Measurements from ENCODE around the gene BSG. TPM values are rescaled to one million over a fixed set of nuclear protein-coding genes. Genes with fewer than 3 reads are reported as not detected.
"Not testable (repeated sequence)": the region's sequence is repeated elsewhere in the genome, so short reads cannot be mapped to it uniquely, and the experiment has no call there.

The BSG gene
- total RNA-seq, 1 experiment from 2014 or later, result 546 TPM

DNA sequence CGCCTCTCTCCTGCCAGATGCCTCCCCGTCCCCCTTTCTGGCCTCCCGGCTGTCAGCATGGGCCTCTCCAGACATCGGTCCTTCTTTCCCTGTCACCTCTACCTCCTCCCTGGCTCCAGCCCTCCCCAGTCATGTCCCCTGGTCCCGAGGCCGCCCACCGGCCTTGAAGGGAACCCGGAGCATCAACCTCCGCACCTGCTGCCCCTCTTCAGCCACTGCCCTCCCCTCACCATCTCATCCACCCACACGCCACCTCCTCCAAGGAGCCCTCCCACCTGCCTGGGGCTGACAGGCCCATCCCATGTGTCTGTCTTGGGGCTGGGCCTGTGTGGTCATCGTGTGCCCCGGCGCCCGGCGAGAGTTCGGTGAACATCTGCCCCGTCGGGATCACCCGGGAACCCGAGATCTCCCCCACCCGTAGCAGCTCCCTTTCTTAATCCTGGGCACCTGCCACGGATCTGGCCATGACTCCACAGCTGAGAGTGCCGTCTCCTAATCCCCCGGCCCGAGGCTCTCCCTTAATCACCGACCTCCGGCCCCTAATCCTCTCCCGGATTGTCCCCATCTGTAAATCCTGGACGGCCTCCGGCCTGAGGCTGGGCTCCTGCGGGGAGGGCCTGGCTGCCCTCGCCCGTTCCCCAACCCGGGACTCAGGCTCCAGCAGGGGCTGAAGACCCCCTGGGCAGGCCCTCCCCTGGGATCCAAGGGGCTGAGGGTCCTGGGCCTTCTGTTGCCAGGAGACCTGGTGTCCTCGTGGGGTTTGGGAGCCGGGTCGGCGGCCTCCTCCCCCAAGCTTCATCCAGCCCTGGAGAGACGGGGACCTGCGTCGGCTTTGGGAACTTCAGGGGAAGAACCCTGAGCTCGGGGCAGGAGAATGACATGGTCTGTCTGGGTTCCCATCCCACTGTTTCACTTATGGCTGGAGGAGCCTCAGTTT lies 23.2 kb downstream of the BSG start:
- Histone ChIP-seq H3K4me1 (peaks cover 12% of the 10 kb centered on the region), H3K9me3 (replicated peaks) (no peaks in the 10 kb centered on the region), H3K4me3 (no peak overlapping the region), H3K36me3 (no peaks in the 10 kb centered on the region), H3K27me3 (peaks cover 11% of the 10 kb centered on the region; the same call in 1 of the 2 replicates), H3K27ac (no peak overlapping the region)
- DNase-seq, result peak; percentile 86 to 92

DNA sequence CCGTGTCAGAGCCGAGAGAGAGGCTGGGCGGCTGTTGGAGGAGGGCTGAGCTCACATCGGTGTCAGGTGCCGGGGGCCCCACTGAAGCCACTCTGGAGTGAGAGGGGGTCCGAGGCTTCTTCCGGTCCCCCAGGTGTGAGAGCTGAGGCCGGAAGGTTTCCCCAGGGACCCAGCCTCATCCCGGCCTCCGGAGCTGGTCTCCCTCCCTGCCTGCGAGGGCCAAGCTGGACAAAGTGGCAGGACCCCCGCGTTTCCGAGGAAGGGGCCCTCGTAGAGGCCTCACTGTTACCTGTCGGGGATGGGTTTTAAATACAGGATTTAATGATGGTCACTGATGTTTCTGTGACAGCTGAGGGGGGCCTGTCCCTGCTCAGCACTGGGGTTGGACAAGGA lies 23.9 kb downstream of the BSG start:
- H3K27me3 ChIP-seq, result peaks cover 11% of the 10 kb centered on the region; the same call in 1 of the 2 replicates
- peaks cover 12% of the 10 kb centered on the region for H3K4me1 ChIP-seq
- H3K4me3 ChIP-seq, result no peak overlapping the region
- H3K36me3 ChIP-seq, result no peaks in the 10 kb centered on the region
- H3K9me3 ChIP-seq (replicated peaks), result no peaks in the 10 kb centered on the region
- DNase-seq, result no peak
- H3K27ac ChIP-seq, result no peak overlapping the region

DNA sequence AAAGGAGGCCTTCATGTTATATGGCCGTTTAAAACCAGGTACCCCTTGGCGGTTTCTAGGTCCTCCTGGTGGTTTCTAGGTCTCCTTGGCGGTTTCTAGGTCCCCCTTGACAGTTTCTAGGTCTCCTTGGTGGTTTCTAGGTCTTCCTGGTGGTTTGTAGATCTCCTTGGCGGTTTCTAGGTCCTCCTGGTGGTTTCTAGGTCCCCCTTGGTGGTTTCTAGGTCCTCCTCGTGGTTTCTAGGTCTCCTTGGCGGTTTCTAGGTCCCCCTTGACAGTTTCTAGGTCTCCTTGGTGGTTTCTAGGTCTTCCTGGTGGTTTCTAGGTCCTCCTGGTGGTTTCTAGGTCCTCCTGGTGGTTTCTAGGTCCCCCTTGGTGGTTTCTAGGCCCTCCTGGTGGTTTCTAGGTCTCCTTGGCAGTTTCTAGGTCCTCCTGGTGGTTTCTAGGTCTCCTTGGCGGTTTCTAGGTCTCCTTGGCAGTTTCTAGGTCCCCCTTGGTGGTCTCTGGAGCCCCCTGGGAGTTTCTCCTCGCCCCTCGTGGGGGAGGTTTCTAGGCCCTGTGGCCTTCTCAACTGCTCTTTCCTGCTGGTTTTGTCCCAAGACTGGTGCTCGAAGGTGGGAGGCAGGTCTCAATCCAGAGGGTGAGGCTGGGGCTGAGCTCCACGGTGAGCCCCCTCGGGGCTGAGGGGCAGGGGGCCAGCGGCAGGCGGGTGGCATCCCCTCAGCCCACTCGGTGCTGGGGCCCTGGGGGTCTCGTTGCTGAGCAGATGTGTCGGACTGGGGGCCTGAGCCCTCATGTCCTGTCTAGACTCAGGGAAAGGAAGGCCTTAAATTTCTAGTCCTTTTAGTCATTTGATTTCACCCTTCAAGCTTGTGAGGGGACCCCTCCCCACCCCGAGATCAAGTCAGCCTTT lies 25.3 kb downstream of the BSG start:
- Histone ChIP-seq H3K4me3 (no peak overlapping the region), H3K4me1 (peaks cover 12% of the 10 kb centered on the region), H3K27ac (no peak overlapping the region), H3K9me3 (replicated peaks) (no peaks in the 10 kb centered on the region), H3K36me3 (no peaks in the 10 kb centered on the region), H3K27me3 (peaks cover 11% of the 10 kb centered on the region; the same call in 1 of the 2 replicates)
- DNase-seq, result no peak

DNA sequence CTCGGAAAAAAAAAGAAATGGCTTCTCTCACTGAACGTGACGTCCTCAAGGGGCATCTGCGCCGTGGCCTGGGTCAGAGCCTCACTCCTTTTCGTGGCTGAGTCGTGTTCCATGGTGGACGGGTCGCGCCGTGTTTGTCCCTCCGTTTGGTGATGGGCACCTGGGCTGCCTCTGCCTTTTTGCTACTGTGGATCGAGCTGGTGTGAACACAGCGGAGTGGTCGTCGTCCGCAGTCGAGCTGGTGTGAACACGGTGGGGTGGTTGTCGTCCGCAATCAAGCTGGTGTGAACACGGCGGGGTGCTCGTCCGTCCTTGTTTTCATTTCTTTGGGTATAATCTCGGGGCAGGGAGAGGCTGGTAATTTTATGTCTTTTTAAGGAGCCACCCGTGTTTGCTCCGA lies 28.9 kb downstream of the BSG start:
- Histone ChIP-seq H3K9me3 (replicated peaks) (no peaks in the 10 kb centered on the region), H3K4me3 (no peak overlapping the region), H3K4me1 (peaks cover 3% of the 10 kb centered on the region), H3K27ac (no peak overlapping the region), H3K27me3 (peaks cover 8% of the 10 kb centered on the region; the same call in 1 of the 2 replicates), H3K36me3 (no peaks in the 10 kb centered on the region)
- no peak for DNase-seq

DNA sequence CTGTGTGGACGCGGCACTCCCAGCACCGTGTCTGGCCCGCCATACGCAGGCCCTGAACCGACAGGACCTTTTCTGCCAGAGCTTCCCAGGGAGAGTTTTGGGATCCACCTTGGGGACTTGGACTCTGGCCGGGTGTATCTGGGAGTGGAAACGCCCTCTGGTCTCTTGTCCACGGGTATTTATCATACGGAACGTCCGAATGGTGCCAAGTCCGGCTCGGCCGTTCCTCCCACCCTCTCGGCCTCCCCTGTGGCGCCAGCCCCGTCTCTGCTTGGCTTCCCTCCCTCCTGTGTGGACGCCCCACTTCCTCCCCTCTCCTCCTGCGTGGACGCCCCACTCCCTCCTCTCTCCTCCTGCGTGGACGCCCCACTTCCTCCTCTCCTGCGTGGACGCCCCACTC lies 29.4 kb downstream of the BSG start:
- no peaks in the 10 kb centered on the region for H3K9me3 ChIP-seq (replicated peaks)
- no peaks in the 10 kb centered on the region; the same call in 1 of the 2 replicates for H3K4me1 ChIP-seq
- H3K27ac ChIP-seq, result no peak overlapping the region
- H3K4me3 ChIP-seq, result no peak overlapping the region
- H3K27me3 ChIP-seq, result peaks cover 4% of the 10 kb centered on the region; the same call in 1 of the 2 replicates
- DNase-seq, result no peak
- no peaks in the 10 kb centered on the region for H3K36me3 ChIP-seq

DNA sequence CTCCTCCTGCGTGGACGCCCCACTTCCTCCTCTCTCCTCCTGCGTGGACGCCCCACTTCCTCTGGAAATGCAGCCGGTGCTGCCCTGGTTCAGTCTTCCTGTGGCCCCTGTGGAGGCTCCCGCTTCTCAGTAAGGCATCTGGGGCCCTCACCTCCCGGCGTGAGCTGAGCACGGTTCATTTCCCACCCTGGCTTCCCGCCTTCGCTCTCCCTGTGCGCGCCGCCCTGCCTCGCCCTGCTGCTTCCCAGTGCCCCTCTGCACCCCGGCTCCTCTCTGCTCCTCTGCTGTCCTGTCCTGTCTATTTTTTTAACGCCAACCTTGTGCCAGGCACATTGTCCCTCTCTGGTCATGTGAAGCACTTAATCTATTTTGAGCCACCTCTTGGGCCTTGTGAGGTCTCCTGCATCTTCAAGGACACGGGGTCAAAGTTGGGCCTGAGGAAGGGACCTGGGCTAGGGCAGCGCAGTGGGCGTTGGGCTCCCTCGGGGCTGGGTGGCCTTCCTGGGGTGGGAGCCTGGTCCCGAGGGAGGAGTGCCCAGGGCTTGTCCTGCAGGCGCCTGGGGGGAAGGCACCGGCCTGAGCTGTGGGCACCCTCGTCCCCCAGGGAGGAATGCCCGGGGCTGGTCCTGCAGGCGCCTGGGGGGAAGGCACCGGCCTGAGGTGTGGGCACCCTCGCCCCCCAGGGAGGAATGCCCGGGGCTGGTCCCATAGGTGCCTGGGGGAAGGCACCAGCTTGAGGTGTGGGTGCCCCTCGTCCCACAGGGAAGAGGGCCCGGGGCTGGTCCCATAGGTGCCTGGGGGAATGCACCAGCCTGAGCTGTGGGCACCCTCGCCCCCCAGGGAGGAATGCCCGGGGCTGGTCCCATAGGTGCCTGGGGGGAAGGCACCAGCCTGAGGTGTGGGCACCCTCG lies 30.2 kb downstream of the BSG start:
- no peaks in the 10 kb centered on the region for H3K9me3 ChIP-seq (replicated peaks)
- no peaks in the 10 kb centered on the region for H3K27me3 ChIP-seq
- H3K36me3 ChIP-seq, result no peaks in the 10 kb centered on the region
- no peak overlapping the region for H3K27ac ChIP-seq
- H3K4me1 ChIP-seq, result no peaks in the 10 kb centered on the region
- DNase-seq, result no peak
- no peak overlapping the region for H3K4me3 ChIP-seq

DNA sequence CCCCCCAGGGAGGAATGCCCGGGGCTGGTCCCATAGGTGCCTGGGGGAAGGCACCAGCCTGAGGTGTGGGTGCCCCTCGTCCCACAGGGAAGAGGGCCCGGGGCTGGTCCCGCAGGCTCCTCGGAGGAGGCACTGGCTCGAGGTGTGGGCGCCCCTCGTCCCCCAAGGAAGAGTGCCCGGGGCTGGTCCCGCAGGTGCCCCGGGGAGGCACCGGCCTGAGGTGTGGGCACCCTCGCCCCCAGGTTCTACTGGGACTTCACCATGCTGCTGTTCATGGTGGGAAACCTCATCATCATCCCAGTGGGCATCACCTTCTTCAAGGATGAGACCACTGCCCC lies 30.9 kb downstream of the BSG start:
- H3K27ac ChIP-seq; H3K4me3 ChIP-seq; H3K36me3 ChIP-seq; H3K9me3 ChIP-seq (replicated peaks); DNase-seq; H3K27me3 ChIP-seq; H3K4me1 ChIP-seq: not testable (repeated sequence)

DNA sequence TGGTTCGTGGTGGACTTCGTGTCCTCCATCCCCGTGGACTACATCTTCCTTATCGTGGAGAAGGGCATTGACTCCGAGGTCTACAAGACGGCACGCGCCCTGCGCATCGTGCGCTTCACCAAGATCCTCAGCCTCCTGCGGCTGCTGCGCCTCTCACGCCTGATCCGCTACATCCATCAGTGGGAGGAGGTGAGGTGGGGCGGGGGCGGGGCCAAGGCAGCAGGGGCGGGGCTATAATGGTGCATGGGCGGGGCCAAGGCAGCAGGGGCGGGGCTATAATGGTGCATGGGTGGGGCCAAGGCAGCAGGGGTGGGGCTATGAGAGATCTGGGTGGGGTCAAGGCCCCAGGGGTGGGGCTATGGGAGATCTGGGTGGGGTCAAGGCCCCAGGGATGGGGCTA lies 31.4 kb downstream of the BSG start:
- not testable (repeated sequence) for H3K4me1 ChIP-seq; DNase-seq; H3K27ac ChIP-seq; H3K27me3 ChIP-seq; H3K9me3 ChIP-seq (replicated peaks); H3K36me3 ChIP-seq; H3K4me3 ChIP-seq

DNA sequence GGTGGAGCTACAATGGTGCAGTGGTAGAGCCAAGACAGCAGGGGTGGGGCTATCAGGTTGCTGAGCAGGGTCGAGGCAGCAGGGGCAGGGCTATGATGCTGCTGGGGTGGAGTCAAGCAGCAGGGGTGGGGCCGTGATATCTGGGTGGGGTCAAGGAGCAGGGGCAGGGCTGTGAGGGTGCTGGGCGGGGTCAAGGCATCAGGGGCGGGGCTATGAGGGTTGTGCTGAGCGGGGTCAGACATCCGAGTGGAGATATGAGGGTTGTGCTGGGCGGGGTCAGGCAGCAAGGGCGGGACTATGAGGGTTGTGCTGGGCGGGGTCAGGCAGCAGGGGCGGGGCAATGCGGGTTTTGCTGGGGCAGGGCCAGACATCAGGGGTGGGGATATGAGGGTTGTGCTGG lies 32.0 kb downstream of the BSG start:
- H3K4me1 ChIP-seq, result peaks cover 13% of the 10 kb centered on the region
- H3K4me3 ChIP-seq, result no peak overlapping the region
- H3K36me3 ChIP-seq, result no peaks in the 10 kb centered on the region
- H3K9me3 ChIP-seq (replicated peaks), result no peaks in the 10 kb centered on the region
- H3K27me3 ChIP-seq, result no peaks in the 10 kb centered on the region
- peak in 1 of 2 experiments; percentile 30 for DNase-seq
- no peak overlapping the region for H3K27ac ChIP-seq

DNA sequence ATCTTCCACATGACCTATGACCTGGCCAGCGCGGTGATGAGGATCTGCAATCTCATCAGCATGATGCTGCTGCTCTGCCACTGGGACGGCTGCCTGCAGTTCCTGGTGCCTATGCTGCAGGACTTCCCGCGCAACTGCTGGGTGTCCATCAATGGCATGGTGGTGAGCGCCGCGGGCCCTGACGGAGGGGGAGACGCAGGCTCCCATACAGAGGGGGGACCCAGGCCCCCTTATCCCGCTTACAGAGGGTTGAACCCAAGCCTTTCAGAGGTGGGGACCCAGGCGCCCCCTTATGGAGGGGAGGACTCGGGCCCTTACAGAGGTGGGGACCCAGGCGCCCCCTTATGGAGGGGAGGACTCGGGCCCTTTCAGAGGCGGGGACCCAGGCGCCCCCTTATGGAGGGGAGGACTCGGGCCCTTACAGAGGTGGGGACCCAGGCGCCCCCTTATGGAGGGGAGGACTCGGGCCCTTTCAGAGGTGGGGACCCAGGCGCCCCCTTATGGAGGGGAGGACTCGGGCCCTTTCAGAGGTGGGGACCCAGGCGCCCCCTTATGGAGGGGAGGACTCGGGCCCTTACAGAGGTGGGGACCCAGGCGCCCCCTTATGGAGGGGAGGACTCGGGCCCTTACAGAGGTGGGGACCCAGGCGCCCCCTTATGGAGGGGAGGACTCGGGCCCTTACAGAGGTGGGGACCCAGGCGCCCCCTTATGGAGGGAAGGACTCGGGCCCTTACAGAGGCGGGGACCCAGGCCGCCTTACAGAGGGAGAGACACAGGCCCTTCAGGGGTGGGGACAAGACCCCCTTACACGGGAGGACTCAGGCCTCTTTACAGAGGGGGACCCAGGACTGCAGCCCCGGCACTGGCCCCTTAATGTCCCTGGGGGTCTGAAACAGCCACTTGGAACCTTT lies 32.9 kb downstream of the BSG start:
- H3K4me3 ChIP-seq; H3K27ac ChIP-seq; H3K9me3 ChIP-seq (replicated peaks); DNase-seq; H3K36me3 ChIP-seq; H3K27me3 ChIP-seq: not testable (repeated sequence)
- peaks cover 22% of the 10 kb centered on the region for H3K4me1 ChIP-seq

DNA sequence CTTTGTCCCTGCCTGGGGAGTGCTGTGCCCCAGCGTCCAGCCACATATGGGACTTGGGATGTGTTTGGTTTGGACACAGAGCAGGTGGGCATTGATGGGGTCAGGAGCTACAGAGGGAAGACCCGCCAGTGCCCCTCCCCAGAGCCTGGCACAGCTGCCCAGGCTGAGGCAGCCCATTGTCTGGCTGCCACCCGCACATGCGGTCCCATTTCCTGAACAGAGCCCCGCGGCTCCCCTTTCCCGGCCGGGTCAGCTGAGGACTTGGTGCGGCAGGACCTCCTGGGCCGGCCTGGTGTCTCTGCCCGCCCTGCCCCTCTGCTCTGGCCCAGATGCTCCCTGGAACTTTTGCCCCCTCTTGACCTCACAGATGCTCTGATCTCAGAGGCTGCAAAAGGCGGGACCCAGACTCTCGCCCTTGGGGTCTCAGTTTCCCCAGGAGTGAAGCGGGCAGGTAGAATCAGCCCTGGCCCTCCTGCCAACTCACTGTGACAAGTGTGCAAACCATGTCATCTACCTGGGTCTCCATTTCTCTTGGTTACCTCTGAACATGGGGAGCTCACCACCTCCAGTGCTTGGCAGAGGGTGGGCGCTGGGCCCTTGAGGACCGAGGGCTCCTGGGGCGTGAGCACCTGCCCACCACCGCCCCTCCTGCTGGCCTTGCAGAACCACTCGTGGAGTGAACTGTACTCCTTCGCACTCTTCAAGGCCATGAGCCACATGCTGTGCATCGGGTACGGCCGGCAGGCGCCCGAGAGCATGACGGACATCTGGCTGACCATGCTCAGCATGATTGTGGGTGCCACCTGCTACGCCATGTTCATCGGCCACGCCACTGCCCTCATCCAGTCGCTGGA lies 35.1 kb downstream of the BSG start:
- no peak overlapping the region for H3K27ac ChIP-seq
- no peak overlapping the region for H3K4me3 ChIP-seq
- H3K9me3 ChIP-seq (replicated peaks), result no peaks in the 10 kb centered on the region
- H3K36me3 ChIP-seq, result no peaks in the 10 kb centered on the region
- no peak for DNase-seq
- no peaks in the 10 kb centered on the region for H3K27me3 ChIP-seq
- peaks cover 22% of the 10 kb centered on the region for H3K4me1 ChIP-seq

DNA sequence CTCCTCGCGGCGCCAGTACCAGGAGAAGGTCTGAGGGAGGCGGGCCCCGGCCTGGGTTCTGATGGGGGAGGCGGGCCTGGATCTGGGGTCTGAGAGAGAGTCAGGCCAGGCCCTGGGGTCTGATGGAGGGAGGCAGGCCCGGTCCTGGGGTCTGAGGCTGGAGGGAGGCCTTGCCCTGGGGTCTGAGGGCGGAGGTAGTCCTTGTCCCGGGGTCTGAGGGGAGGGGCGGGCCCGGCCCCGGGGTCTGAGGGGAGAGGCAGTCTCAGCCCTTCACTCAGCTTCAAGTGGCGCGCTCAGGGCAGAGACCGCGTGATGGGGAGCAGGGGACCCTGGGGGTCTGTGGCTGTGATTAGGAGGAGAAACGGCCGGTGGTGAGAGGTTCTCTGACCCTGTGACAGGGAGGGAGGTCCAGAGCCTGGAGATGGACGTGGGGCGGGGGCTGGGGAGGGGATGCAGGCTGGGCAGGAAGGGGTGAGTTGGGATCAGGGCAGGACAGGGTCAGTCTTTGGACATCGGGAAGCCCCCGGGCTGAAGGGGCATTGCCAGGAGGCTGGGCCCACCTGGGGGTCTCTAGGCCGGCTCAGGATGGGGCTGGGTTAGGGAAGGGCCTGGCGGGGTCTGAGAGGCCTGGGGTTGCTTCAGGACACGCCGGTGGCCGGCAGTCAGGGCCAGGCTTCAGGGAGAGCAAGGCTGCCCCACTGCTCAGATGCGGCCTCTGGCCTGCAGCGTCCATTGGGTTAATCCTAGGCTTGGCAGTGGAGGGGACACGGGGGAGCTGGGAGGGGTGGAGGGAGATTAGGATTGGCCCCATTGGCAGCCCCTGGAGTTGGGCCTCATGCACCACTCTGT lies 36.0 kb downstream of the BSG start:
- DNase-seq, result no peak
- peaks cover 22% of the 10 kb centered on the region for H3K4me1 ChIP-seq
- peak overlapping the region; percentile 42 for H3K27ac ChIP-seq
- H3K27me3 ChIP-seq, result no peaks in the 10 kb centered on the region
- H3K36me3 ChIP-seq, result no peaks in the 10 kb centered on the region
- no peaks in the 10 kb centered on the region for H3K9me3 ChIP-seq (replicated peaks)
- H3K4me3 ChIP-seq, result no peak overlapping the region
